Calu3 (cell line): Measurements from ENCODE around the gene NRG3. TPM values are rescaled to one million over a fixed set of nuclear protein-coding genes. Genes with fewer than 3 reads are reported as not detected.

ENCODE experiments used
- BruUV-seq: library from RNA; stranded (reverse); fragments of 400-500 nt; replicated peaks from 2 replicates; lab custom pipeline; 2021; lab: Mats Ljungman, UMichigan
- CTCF ChIA-PET: fragments of 300-600 bp; sonication (Branson Sonifier 250); formaldehyde crosslinking; loops from one replicate; lab custom pipeline; 2022; ENCODE audit warnings: antibody characterized with exemption; lab: Charles Lee
- DNase-seq: peaks from one replicate; pipeline ENCODE4 v3.0.0; 2022
- H3K27ac Mint-ChIP-seq: one replicate; pipeline ENCODE4 v1.8.0; 2022; ENCODE audit warnings: mixed read lengths; ENCODE audit not compliant: unreplicated experiment
- H3K27me3 Mint-ChIP-seq: one replicate; pipeline ENCODE4 v1.8.0; 2022; ENCODE audit warnings: mixed read lengths; ENCODE audit not compliant: unreplicated experiment
- H3K36me3 Mint-ChIP-seq: one replicate; pipeline ENCODE4 v1.8.0; 2022; ENCODE audit warnings: mild to moderate bottlenecking, moderate library complexity, mixed read lengths; ENCODE audit not compliant: insufficient read depth, unreplicated experiment
- H3K4me1 Mint-ChIP-seq: one replicate; pipeline ENCODE4 v1.8.0; 2022; ENCODE audit warnings: mild to moderate bottlenecking, low read depth, mixed read lengths; ENCODE audit not compliant: unreplicated experiment
- H3K4me3 Mint-ChIP-seq: one replicate; pipeline ENCODE4 v1.8.0; 2022; ENCODE audit warnings: mild to moderate bottlenecking, low read depth, moderate library complexity, mixed read lengths; ENCODE audit not compliant: unreplicated experiment
- H3K9me3 Mint-ChIP-seq: one replicate; pipeline ENCODE4 v1.8.0; 2022; ENCODE audit warnings: low read depth, mixed read lengths; ENCODE audit not compliant: unreplicated experiment
- CTCF ChIP-seq: fragments of 200-600 bp; IDR thresholded peaks from one replicate; pipeline ENCODE4 v1.8.0; 2022; ENCODE audit warnings: antibody characterized with exemption; ENCODE audit not compliant: unreplicated experiment
- intact Hi-C: fragments of 100-400 bp; cut with micrococcal nuclease; formaldehyde crosslinking; loops from one replicate; pipeline ENCODE4 v1.10.0; 2022; ENCODE audit not compliant: unreplicated experiment
- total RNA-seq: library from RNA; stranded (reverse); gene quantifications from 2 replicates; pipeline ENCODE4 v1.2.3, GENCODE V29; 2022

The NRG3 gene
- total RNA-seq, 1 experiment from 2014 or later: 46.3 TPM

DNA sequence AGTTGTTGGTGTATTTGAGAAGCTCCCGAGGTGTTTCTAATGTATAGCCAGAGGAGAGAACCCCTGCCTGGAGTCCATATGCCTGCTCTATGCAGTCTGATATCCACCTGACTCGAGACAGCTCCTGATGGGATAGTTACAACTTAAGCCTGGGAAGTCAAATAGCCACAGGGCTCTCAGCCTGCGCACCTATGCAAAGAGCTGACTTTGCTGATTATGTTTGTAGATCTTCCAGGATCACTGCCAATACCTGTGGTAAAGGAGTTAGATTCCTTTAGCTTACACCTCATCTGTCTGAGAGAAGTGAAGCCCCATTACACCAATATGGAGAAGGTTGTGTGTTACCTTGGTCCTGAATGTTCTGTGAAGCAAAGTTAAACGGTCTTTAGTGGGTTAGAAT, 1063.3 kb downstream of the NRG3 start:
- CTCF ChIA-PET: no interaction called here
- H3K4me1 Mint-ChIP-seq: no peaks in the 10 kb centered on the region
- intact Hi-C loops: no loop called here
- H3K9me3 Mint-ChIP-seq: no peaks in the 10 kb centered on the region
- no peak for TF ChIP-seq CTCF
- H3K36me3 Mint-ChIP-seq: no peaks in the 10 kb centered on the region
- no peaks in the 10 kb centered on the region for H3K27me3 Mint-ChIP-seq
- no peak for DNase-seq
- H3K4me3 Mint-ChIP-seq: no peak overlapping the region
- BruUV-seq: no TSS peak
- H3K27ac Mint-ChIP-seq: no peak overlapping the region

- H3K27me3 Mint-ChIP-seq: no peaks in the 10 kb centered on the region
These were observed 1067.5 kb downstream of the NRG3 start for GRCh38 chr10:82942286-82943099.

GRCh38 chr10:82943142-82943541, 1068.1 kb downstream of the NRG3 start:
- Mint-ChIP-seq H3K4me3 (no peak overlapping the region), H3K27me3 (no peaks in the 10 kb centered on the region), H3K27ac (no peak overlapping the region), H3K36me3 (no peaks in the 10 kb centered on the region), H3K9me3 (no peaks in the 10 kb centered on the region), H3K4me1 (no peaks in the 10 kb centered on the region)
- CTCF ChIA-PET: no interaction called here
- no peak for TF ChIP-seq CTCF
- intact Hi-C loops: no loop called here
- DNase-seq: no peak
- BruUV-seq: no TSS peak

More at GRCh38 chr10:82942286-82943099, 1067.5 kb downstream of the NRG3 start:
- BruUV-seq: no TSS peak
- Mint-ChIP-seq H3K36me3 (no peaks in the 10 kb centered on the region), H3K4me1 (no peaks in the 10 kb centered on the region), H3K4me3 (no peak overlapping the region), H3K27ac (no peak overlapping the region), H3K9me3 (no peaks in the 10 kb centered on the region)
- TF ChIP-seq CTCF: no peak
- intact Hi-C loops: no loop called here
- CTCF ChIA-PET: no interaction called here
- DNase-seq: no peak

GRCh38 chr10:82949816-82950575, 1075.0 kb downstream of the NRG3 start:
- intact Hi-C loops: no loop called here
- no peaks in the 10 kb centered on the region for H3K4me1 Mint-ChIP-seq
- CTCF ChIA-PET: no interaction called here
- DNase-seq: no peak
- no peaks in the 10 kb centered on the region for H3K36me3 Mint-ChIP-seq
- TF ChIP-seq CTCF: no peak
- no TSS peak for BruUV-seq
- no peaks in the 10 kb centered on the region for H3K9me3 Mint-ChIP-seq
- H3K27ac Mint-ChIP-seq: no peak overlapping the region
- no peak overlapping the region for H3K4me3 Mint-ChIP-seq
- no peaks in the 10 kb centered on the region for H3K27me3 Mint-ChIP-seq
